ENCODE results near the gene GPRC5C. TPM values are rescaled to one million over a fixed set of nuclear protein-coding genes. Genes with fewer than 3 reads are reported as not detected.

The GPRC5C gene
- total and polyA plus RNA-seq, 7 donors, result 42.9 to 123 (median 57.0) TPM

- peaks cover 31% of the 10 kb centered on the region for H3K4me1 ChIP-seq
- peak in 3 of 4 donors; percentile 14 to 40 (median 30) for ATAC-seq
- TF ChIP-seq CTCF (IDR thresholded peaks at IDR 0.05), result no peak
- DNase-seq, result peak in 1 of 2 donors; percentile 16
- peak overlapping the region; percentile 77 for H3K27ac ChIP-seq
- H3K4me3 ChIP-seq, result no peak overlapping the region
- H3K9me3 ChIP-seq, result no peaks in the 10 kb centered on the region
- no peaks in the 10 kb centered on the region for H3K27me3 ChIP-seq (ENCODE audit: insufficient read depth in 3 of 3, low read length in 2 of 3)
- no peaks in the 10 kb centered on the region for H3K36me3 ChIP-seq (ENCODE audit: insufficient read depth in 1 of 2, low read depth in 1 of 2)
- intact Hi-C loops (cut with DNase I), result no loop called here
- 62 to 79% (median 68%) methylated on average over 17 of the region's 17 CpGs for WGBS, 3 donors
These were observed 44.3 kb upstream of the GPRC5C start for GRCh38 chr17:74387365-74388218.

- Histone ChIP-seq H3K27me3 (ENCODE audit: insufficient read depth in 3 of 3, low read length in 2 of 3) (no peaks in the 10 kb centered on the region), H3K36me3 (ENCODE audit: insufficient read depth in 1 of 2, low read depth in 1 of 2) (no peaks in the 10 kb centered on the region), H3K27ac (peak overlapping the region; percentile 77), H3K4me1 (peaks cover 45% of the 10 kb centered on the region), H3K9me3 (no peaks in the 10 kb centered on the region), H3K4me3 (no peak overlapping the region)
- intact Hi-C loops (cut with DNase I), result no loop called here
- 61 to 85% (median 76%) methylated on average over 11 to 12 of the region's 12 CpGs for WGBS, 3 donors
- no peak for TF ChIP-seq CTCF (IDR thresholded peaks at IDR 0.05)
- ATAC-seq (no peak), DNase-seq (peak in 1 of 2 donors; percentile 22)
These were observed 42.7 kb upstream of the GPRC5C start for GRCh38 chr17:74389084-74389753.

GRCh38 chr17:74389937-74390679 is 41.8 kb upstream of the GPRC5C start:
- ATAC-seq (no peak), DNase-seq (no peak)
- Histone ChIP-seq H3K9me3 (no peaks in the 10 kb centered on the region), H3K4me1 (peaks cover 54% of the 10 kb centered on the region), H3K36me3 (ENCODE audit: insufficient read depth in 1 of 2, low read depth in 1 of 2) (no peaks in the 10 kb centered on the region), H3K27ac (peak overlapping the region; percentile 41), H3K27me3 (ENCODE audit: insufficient read depth in 3 of 3, low read length in 2 of 3) (no peaks in the 10 kb centered on the region), H3K4me3 (no peak overlapping the region)
- TF ChIP-seq CTCF (IDR thresholded peaks at IDR 0.05), result no peak
- WGBS, 3 donors, result 88 to 95% (median 89%) methylated on average over 2 of the region's 2 CpGs
- intact Hi-C loops (cut with DNase I), result loop anchor here in 1 of 2 donors (5.0 kb wide), 1 partner anchor 37 kb away; no protein-coding TSS in a partner anchor

GRCh38 chr17:74390680-74391653 is 40.9 kb upstream of the GPRC5C start:
- Histone ChIP-seq H3K27me3 (ENCODE audit: insufficient read depth in 3 of 3, low read length in 2 of 3) (no peaks in the 10 kb centered on the region), H3K9me3 (no peaks in the 10 kb centered on the region), H3K27ac (peak overlapping the region; percentile 41), H3K4me3 (no peak overlapping the region), H3K4me1 (peaks cover 62% of the 10 kb centered on the region), H3K36me3 (ENCODE audit: insufficient read depth in 1 of 2, low read depth in 1 of 2) (no peaks in the 10 kb centered on the region)
- WGBS, 3 donors, result 85 to 92% (median 86%) methylated on average over 11 of the region's 11 CpGs
- ATAC-seq (no peak), DNase-seq (peak in 1 of 2 donors; percentile 15)
- intact Hi-C loops (cut with DNase I), result loop anchor here in 1 of 2 donors (5.0 kb wide), 1 partner anchor 36 kb away; no protein-coding TSS in a partner anchor
- TF ChIP-seq CTCF (IDR thresholded peaks at IDR 0.05), result no peak

Measured in psoas muscle (tissue), 8 donors.